CD4-positive, alpha-beta T cell (primary cell): ENCODE data around the gene ERAL1. TPM values are rescaled to one million over a fixed set of nuclear protein-coding genes. Genes with fewer than 3 reads are reported as not detected.

Experiments
- ATAC-seq: fragments of 200-7000 bp; cut with Tn5 transposase; one replicate; pipeline ENCODE4 v1.10.0; 2022; ENCODE audit warnings: mild to moderate bottlenecking; ENCODE audit not compliant: poor library complexity
- CTCF ChIA-PET: fragments of 350-600 bp; sonication (Branson Sonifier 250); formaldehyde crosslinking; loops from one replicate; lab custom pipeline; 2021; ENCODE audit warnings: antibody characterized with exemption, inconsistent platforms; lab: Charles Lee
- POLR2A ChIA-PET: fragments of 350-600 bp; sonication (Branson Sonifier 250); formaldehyde crosslinking; loops from one replicate; lab custom pipeline; 2021; ENCODE audit warnings: antibody characterized with exemption, inconsistent platforms; lab: Charles Lee
- DNase-seq, 14 experiments: peaks; one replicate each; pipeline ENCODE4 v3.0.0-alpha.2; 2013 to 2020; ENCODE audit warnings: mixed read lengths in 2 of 14
- H3K27ac ChIP-seq, 2 donors: one replicate each; pipeline versions ENCODE4 v1.5.1 to v1.7.0; 2013; ENCODE audit warnings: low read length in 2 of 2, low read depth in 1 of 2, mild to moderate bottlenecking in 1 of 2
- H3K27me3 ChIP-seq, 2 experiments: 1 replicate in 1 of 2; 2 replicates in 1 of 2; pipeline versions ENCODE4 v1.6.1 to v1.7.0; 2013; ENCODE audit warnings: low read length in 2 of 2, control low read depth in 1 of 2, mild to moderate bottlenecking in 1 of 2, moderate library complexity in 1 of 2; ENCODE audit not compliant: insufficient read depth in 2 of 2, control insufficient read depth in 1 of 2
- H3K36me3 ChIP-seq: one replicate; pipeline ENCODE4 v1.6.1; 2013; ENCODE audit warnings: low read length, control low read depth; ENCODE audit not compliant: insufficient read depth
- H3K4me1 ChIP-seq: one replicate; pipeline ENCODE4 v1.6.1; 2013; ENCODE audit warnings: low read length, control low read depth; ENCODE audit not compliant: insufficient read depth
- H3K4me3 ChIP-seq: one replicate; pipeline ENCODE4 v1.5.1; 2013; ENCODE audit warnings: mild to moderate bottlenecking, low read length, moderate library complexity
- H3K9me3 ChIP-seq, 2 experiments: 1 replicate in 1 of 2; 2 replicates in 1 of 2; pipeline versions ENCODE4 v1.6.1 to v1.7.0; 2013; ENCODE audit warnings: low read length in 2 of 2, mild to moderate bottlenecking in 2 of 2, control low read depth in 1 of 2, moderate library complexity in 1 of 2; ENCODE audit not compliant: control insufficient read depth in 1 of 2, insufficient read depth in 1 of 2
- H3K27ac Mint-ChIP-seq: one replicate; pipeline ENCODE4 v1.8.0; 2020; ENCODE audit warnings: mixed read lengths
- H3K27me3 Mint-ChIP-seq: one replicate; pipeline ENCODE4 v1.8.0; 2021; ENCODE audit warnings: mixed read lengths
- H3K36me3 Mint-ChIP-seq: one replicate; pipeline ENCODE4 v1.8.0; 2021; ENCODE audit warnings: low read depth, mixed read lengths
- H3K4me1 Mint-ChIP-seq: one replicate; pipeline ENCODE4 v1.8.0; 2021; ENCODE audit warnings: low read depth, mixed read lengths
- H3K4me3 Mint-ChIP-seq: one replicate; pipeline ENCODE4 v1.8.0; 2020; ENCODE audit warnings: mild to moderate bottlenecking, mixed read lengths
- H3K9me3 Mint-ChIP-seq: one replicate; pipeline ENCODE4 v1.8.0; 2020; ENCODE audit warnings: mixed read lengths
- CTCF ChIP-seq: fragments of 200-600 bp; IDR thresholded peaks from one replicate; pipeline ENCODE4 v1.8.0; 2022; ENCODE audit warnings: antibody characterized with exemption, mild to moderate bottlenecking
- intact Hi-C, 2 experiments: fragments of 100-400 bp; cut with DNase I in 1 of 2; cut with micrococcal nuclease in 1 of 2; formaldehyde crosslinking; loops; one replicate each; pipeline versions ENCODE4 v1.15.1 to v1.9.0; 2023 to 2025; cut with DNase I, micrococcal nuclease
- total RNA-seq, 174 experiments: library from RNA in 2 of 174; stranded (reverse) in 2 of 174; gene quantifications; one replicate each; pipeline ENCODE4 v1.2.3 and lab custom pipeline; 2021 to 2026

ERAL1 gene
- total RNA-seq, 2 experiments from 2014 or later = 15.6 to 16.8 TPM

DNA sequence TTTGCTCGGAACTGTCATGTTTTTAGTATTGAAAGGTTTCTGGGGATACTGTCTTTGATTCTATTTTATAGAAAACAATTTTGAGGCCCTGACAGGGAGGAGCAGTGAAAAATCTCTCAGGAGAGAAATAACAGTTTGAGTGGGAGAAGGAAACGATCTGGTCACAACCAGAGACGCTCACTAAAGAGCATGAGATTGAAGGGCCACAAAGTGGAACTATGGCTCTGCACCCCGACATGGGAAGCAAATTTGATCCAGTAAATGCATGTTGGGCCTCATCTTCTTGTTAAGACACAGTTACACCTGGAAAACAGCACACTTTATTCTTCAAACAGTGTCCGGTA lies 492 bp downstream of the ERAL1 start:
- Histone ChIP-seq H3K4me3 (peak overlapping the region; percentile 96), H3K27ac (peak overlapping the region; percentile 39 to 65), H3K4me1 (peaks cover 15% of the 10 kb centered on the region), H3K36me3 (peaks cover 25% of the 10 kb centered on the region), H3K9me3 (no peaks in the 10 kb centered on the region), H3K27me3 (no peaks in the 10 kb centered on the region)
- ChIA-PET CTCF (interaction anchor here (0.6 to 2.4 kb wide), 3 partner anchors 12 to 47 kb away, joined by 3 to 7 read pairs (median 5); partner anchors contain the start of genes DHRS13 and FAM222B), POLR2A (interaction anchor here (1.0 to 2.5 kb wide), 4 partner anchors 13 to 94 kb away, joined by 5 to 8 read pairs (median 6); partner anchors contain the start of genes FAM222B and FLOT2)
- no peak for TF ChIP-seq CTCF
- H3K9me3 Mint-ChIP-seq = no peaks in the 10 kb centered on the region
- H3K4me1 Mint-ChIP-seq = peaks cover 18% of the 10 kb centered on the region
- peak overlapping the region; percentile 78 for H3K27ac Mint-ChIP-seq
- peak overlapping the region; percentile 91 for H3K4me3 Mint-ChIP-seq
- intact Hi-C loops = loop anchor here (2.0 to 5.0 kb wide), 3 partner anchors 43 to 97 kb away; partner anchors contain the start of genes DHRS13 (in 2 of the 2) and PHF12 (in 1 of the 2)
- H3K27me3 Mint-ChIP-seq = no peaks in the 10 kb centered on the region
- DNase-seq = no peak
- H3K36me3 Mint-ChIP-seq = peaks cover 31% of the 10 kb centered on the region
- ATAC-seq = no peak

- H3K4me1 Mint-ChIP-seq = peaks cover 18% of the 10 kb centered on the region
- H3K27ac Mint-ChIP-seq = no peak overlapping the region
- Histone ChIP-seq H3K9me3 (no peaks in the 10 kb centered on the region), H3K4me3 (no peak overlapping the region), H3K27ac (no peak overlapping the region), H3K4me1 (peaks cover 15% of the 10 kb centered on the region), H3K27me3 (no peaks in the 10 kb centered on the region), H3K36me3 (peaks cover 31% of the 10 kb centered on the region)
- no peak for ATAC-seq
- no peaks in the 10 kb centered on the region for H3K9me3 Mint-ChIP-seq
- peaks cover 39% of the 10 kb centered on the region for H3K36me3 Mint-ChIP-seq
- no peak for DNase-seq
- intact Hi-C loops = loop anchor here in 1 of 2 experiments (2.0 to 5.0 kb wide), 3 partner anchors 41 to 96 kb away; partner anchors contain the start of genes FLOT2 and PHF12
- no peaks in the 10 kb centered on the region for H3K27me3 Mint-ChIP-seq
- POLR2A ChIA-PET = interaction anchor here (1.6 to 2.5 kb wide), 2 partner anchors 15 to 42 kb away, joined by 6 to 8 read pairs; partner anchors contain the start of gene FLOT2
- no peak for TF ChIP-seq CTCF
- peak overlapping the region; percentile 91 for H3K4me3 Mint-ChIP-seq
- CTCF ChIA-PET = interaction anchor here (1.0 to 2.4 kb wide), 3 partner anchors 13 to 92 kb away, joined by 3 to 7 read pairs (median 5); partner anchors contain the start of genes DHRS13 and FAM222B
Measured at GRCh38 chr17:28856028-28856574, 1.3 kb downstream of the ERAL1 start.

GRCh38 chr17:28857905-28858800 lies 3.3 kb downstream of the ERAL1 start:
- POLR2A ChIA-PET = interaction anchor here (1.1 kb wide), 1 partner anchor 130 kb away, joined by 3 read pairs; no protein-coding TSS in a partner anchor
- H3K36me3 Mint-ChIP-seq = peaks cover 42% of the 10 kb centered on the region
- H3K9me3 Mint-ChIP-seq = no peaks in the 10 kb centered on the region
- no peak for TF ChIP-seq CTCF
- no peaks in the 10 kb centered on the region for H3K27me3 Mint-ChIP-seq
- H3K4me1 ChIP-seq = peaks cover 18% of the 10 kb centered on the region
- no peak overlapping the region for H3K4me3 ChIP-seq
- peak overlapping the region; percentile 66 for H3K4me3 Mint-ChIP-seq
- intact Hi-C loops = loop anchor here in 1 of 2 experiments (2.0 to 5.0 kb wide), 3 partner anchors 39 to 94 kb away; partner anchors contain the start of genes FLOT2 and PHF12
- H3K27ac Mint-ChIP-seq = no peak overlapping the region
- DNase-seq (peak in 1 of 14 experiments; percentile 13), ATAC-seq (no peak)
- peaks cover 31% of the 10 kb centered on the region for H3K36me3 ChIP-seq
- no peaks in the 10 kb centered on the region for H3K9me3 ChIP-seq
- CTCF ChIA-PET = interaction anchor here (1.4 to 1.7 kb wide), 3 partner anchors 9 to 94 kb away, joined by 4 to 5 read pairs (median 5); partner anchors contain the start of gene DHRS13
- no peak overlapping the region for H3K27ac ChIP-seq
- no peaks in the 10 kb centered on the region for H3K27me3 ChIP-seq
- H3K4me1 Mint-ChIP-seq = peaks cover 18% of the 10 kb centered on the region
